Measurements from ENCODE around the gene PRXL2A.

- TF ChIP-seq, protein P1, sequence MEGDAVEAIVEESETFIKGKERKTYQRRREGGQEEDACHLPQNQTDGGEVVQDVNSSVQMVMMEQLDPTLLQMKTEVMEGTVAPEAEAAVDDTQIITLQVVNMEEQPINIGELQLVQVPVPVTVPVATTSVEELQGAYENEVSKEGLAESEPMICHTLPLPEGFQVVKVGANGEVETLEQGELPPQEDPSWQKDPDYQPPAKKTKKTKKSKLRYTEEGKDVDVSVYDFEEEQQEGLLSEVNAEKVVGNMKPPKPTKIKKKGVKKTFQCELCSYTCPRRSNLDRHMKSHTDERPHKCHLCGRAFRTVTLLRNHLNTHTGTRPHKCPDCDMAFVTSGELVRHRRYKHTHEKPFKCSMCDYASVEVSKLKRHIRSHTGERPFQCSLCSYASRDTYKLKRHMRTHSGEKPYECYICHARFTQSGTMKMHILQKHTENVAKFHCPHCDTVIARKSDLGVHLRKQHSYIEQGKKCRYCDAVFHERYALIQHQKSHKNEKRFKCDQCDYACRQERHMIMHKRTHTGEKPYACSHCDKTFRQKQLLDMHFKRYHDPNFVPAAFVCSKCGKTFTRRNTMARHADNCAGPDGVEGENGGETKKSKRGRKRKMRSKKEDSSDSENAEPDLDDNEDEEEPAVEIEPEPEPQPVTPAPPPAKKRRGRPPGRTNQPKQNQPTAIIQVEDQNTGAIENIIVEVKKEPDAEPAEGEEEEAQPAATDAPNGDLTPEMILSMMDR (IDR thresholded peaks at IDR 0.05; ENCODE audit: insufficient read depth, low read depth, low read length): no peak
- no peak for TF ChIP-seq EZH2 (IDR thresholded peaks at IDR 0.05; ENCODE audit: insufficient read depth, low read length)
These were observed 33.5 kb downstream of the PRXL2A start for GRCh38 chr10:80441831-80442230.
